Putamen (tissue), 1 donor: Measurements from ENCODE around the gene FAM120C.

Source experiments
- DNase-seq: peaks from one replicate; pipeline ENCODE4 v3.0.0-alpha.2; 2016; ENCODE audit warnings: low spot score

Gene FAM120C, protein sequence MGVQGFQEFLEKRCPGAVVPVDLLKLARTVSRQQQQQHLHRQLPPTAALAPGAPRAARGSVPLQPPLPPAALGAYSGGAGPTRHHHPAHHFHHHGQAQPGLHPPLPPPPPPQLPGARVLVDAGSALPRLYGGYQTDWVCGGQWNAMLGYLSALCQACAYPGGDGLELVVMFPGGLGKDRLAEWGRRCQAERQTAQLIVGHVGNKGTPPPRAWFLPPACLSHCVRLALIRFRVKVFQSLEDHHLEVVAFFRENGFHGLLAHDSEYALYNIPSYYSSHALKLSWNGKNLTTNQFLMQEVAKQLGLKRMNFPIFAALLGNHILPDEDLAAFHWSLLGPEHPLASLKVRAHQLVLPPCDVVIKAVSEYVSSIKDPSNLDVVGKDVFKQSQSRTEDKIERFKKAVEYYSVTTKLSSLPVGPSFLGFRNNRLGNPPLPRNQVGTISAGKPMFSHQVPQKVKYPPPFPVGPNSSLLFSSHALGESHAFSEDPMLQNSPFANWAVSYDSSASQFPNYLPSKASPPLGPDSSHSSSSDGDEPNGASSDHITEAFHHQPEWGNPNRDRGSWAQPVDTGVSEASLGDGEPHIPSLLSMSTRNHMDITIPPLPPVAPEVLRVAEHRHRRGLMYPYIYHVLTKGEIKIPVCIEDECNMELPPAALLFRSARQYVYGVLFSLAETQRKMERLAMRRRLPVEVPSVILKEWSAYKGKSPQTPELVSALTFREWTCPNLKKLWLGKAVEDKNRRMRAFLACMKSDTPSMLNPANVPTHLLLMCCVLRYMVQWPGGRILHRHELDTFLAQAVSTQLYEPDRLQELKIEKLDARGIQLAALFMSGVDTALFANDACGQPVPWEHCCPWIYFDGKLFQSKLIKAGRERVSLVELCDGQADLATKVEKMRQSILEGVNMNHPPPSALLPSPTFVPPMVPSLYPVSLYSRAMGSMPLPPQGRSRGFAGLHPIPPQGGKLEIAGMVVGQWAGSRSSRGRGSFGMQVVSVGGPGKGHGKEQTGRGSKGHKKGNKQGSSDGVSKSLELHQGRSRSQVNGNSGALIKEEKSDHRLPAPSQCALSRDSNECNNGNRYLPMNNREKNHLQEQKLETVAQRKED

DNA sequence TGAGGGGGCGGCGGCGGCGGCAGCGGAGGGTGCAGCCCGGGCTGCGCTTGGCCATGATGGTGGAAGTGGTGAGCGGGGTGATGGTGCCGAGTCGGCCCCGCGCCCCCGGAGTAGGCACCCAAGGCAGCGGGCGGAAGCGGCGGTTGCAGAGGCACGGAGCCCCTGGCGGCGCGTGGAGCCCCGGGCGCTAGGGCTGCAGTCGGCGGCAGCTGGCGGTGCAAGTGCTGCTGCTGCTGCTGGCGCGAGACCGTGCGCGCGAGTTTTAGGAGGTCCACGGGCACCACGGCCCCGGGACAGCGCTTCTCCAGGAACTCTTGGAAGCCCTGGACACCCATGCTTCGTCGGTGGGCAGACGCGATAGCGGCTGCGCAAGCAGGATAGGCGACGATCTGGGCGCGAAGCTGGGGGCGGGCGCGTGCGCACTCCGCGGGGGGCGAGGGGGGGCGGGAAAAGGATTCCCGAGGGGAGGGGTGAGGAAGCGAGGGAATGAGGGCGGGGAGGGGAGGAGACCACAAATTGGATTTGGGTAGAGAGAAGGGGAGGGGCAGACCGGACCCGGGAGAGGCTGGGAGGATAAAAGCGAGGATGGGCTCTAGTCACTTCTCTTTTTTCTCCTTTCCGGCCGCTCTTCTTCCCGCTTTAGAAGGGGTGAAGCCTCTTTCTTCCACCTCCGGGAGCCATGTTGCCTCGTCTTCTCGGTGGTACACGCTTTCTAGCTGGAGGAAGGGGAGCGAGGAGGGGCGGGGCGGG is at the start of gene FAM120C:
FAM120C (minus strand) TSS at position 391 of the 750 bp plus-strand sequence; CDS start at position 335, 56 bp downstream.
- DNase-seq: peak; percentile 78

DNA sequence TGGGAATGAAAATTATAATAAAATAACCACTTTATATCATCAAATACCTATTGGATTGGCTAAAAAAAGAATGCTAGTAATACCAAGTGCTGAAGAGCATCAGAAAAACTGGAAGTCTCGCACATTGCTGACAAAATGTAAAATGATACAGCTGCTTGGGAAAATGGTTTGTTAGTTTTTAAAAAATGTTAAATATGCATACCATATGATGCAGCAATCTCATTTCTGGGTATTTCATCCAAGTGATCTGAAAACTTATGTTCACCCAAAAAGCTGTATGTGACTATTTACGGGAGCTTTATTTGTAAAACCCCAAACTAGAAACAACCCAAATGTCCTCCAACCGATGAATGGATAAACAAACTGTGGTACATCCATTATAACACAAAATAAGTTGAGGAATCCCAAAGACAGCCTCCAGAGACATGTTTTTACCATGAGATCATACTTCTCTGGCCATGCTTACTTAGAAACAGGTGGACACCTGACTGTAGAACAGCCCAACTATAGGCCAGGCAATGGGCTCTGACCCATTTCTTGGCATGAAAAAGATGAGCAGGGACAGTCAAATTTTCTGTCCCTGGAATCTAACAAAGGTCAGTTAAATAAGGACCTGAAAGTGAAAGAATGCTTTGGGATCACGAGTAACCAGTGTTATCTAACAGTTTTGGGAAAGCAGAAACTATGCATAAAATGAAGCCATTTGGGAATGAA is 47.5 kb upstream of the FAM120C start:
- DNase-seq: no peak

DNA sequence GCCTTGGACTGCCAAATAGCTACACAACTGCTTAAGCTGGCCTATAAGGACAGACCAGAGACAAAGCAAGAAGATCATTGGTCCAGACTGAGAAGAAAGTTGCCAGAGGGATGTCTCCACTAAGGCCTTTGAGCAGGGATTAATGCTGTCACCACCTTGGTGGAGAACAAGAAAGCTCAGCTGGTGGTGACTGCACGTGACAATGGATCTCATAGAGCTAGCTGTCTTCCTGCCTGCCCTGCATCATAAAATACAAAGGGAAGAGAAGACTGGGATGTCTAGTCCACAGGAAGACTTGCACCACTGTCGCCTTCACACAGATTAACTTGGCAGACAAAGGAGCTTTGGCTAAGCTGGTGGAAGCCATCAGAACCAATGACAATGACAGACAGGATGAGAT is 40.5 kb upstream of the FAM120C start:
- DNase-seq: no peak

DNA sequence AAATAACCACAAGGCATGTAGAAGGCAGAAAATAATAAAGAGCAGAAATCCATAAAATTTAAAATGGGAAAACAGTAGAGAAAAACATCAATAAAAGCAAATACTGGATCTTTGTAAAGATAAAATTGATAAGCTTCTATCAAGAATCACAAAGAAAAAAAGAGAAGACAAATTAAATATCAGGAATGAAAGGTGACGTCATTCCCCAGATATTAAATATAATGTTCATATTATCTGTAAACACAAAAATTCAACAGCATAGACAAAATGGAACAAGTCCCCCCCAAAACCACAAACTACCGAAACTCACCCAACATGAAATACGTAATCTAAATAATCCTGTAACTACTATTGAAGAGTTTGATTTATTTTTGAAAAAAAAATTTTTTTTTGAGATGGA is 30.5 kb upstream of the FAM120C start:
- no peak for DNase-seq

DNA sequence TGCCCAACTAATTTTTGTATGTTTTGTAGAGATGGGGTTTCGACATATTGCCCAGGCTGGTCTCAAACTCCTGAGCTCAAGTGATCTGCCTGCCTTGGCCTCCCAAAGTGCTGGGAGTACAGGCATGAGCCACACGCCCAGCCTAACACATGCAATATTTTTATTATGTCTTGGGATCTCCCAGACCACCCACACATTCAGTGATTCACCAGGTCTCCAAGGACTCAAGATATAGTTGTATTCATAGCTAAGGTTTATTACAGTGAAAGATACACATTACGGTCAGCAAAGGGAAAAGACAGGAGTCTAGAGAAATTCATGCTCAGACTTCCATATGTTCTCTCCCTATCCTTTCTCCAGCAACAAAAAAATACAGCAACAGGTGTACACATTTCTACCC is 25.5 kb upstream of the FAM120C start:
- DNase-seq: no peak

DNA sequence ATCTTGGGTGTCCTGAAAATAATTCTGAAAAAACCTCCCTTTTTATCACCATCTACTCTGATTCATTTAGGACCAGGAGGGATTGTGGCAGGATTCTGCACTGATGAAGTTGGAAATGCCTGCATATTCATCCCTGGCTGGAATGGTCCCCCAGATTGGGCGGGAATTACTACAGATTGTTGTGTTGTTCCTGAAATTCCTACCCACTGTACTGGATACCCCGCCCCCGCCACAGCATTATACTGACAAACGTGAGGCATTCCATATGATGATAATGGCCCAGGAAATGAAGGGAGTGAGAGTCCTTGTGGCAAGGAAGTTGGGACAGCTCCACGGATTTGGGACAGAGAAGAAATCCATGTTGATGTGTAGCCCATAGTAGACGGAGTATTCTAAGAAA is 15.2 kb upstream of the FAM120C start:
- DNase-seq: no peak

DNA sequence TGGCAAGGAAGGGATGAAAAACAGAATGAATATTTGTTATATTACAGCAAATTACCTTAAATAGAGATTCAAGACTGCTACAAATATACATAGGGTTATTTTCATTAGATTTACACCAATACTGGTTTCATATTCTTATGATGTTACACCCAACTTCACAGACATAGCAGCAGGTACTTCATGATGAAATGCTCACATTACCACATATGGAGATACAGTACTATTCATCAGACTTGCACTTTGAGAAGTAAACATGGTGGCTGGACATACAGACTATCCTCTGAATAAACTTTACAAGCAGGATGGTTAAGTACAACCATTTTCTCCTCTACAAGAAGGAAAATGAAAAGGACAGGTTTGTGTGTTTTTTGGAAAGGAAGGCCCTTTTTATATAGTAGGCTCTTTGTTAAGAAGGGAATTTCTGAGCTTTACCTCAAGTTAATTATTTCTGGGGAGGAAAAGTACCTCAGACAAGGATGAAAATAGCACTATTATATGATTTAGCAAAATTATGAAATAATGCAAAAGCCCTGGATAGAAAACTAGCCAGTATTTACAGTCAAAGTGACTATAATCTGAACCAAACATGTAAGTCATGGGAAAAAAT is 12.0 kb upstream of the FAM120C start:
- DNase-seq: no peak

DNA sequence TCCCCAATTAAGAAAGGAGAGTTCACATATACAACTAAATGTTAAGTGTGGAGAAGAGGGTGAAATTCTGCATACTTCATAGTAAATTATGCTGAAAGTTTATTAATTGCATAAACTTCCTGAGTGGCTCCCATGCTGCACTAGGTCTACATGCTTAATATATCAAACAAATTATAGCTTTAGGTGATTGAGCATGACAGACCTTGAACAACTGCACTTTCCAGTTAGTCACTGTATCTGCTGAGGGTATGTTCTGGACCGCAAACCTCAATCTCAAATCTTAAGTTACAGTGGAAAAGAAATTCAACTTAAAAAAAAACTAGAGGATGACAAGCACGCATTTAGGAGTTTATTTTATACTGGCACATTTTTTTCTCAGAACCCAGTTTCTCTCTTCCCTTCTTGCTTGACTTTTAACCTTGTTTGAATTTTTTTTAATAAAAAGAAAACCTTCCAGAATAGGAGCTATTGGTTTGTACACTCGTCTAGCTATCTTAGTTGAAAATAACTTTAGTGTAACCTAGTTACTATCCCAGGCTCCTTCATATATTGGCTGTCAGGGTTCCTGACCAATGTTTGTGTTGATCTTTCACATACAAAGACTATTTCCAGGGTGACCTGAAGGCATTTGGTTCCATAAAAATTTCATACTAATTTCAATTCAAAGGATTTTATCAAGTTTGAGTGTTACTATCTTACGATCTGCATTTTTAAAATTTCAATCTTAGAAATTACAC is 10.2 kb upstream of the FAM120C start:
- no peak for DNase-seq

DNA sequence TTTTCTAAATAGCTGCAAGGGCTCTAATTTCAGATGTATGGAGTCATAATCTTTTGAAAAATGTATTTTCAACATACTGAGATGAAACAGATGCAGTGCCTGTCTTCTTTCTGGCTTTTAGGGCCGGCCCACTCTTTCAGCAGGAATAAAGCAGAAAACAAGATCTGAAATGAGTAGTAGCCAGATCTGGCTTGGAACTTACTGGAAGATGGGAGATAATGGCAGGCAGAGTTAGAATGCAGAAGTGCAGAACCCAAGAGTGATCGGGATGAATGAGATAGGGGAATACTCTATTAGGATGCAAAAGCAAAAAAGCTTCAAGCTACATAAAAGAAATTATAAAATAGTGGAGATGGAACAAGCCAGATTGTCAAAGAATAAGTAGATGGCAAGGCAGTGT is 1.4 kb upstream of the FAM120C start:
- no peak for DNase-seq

DNA sequence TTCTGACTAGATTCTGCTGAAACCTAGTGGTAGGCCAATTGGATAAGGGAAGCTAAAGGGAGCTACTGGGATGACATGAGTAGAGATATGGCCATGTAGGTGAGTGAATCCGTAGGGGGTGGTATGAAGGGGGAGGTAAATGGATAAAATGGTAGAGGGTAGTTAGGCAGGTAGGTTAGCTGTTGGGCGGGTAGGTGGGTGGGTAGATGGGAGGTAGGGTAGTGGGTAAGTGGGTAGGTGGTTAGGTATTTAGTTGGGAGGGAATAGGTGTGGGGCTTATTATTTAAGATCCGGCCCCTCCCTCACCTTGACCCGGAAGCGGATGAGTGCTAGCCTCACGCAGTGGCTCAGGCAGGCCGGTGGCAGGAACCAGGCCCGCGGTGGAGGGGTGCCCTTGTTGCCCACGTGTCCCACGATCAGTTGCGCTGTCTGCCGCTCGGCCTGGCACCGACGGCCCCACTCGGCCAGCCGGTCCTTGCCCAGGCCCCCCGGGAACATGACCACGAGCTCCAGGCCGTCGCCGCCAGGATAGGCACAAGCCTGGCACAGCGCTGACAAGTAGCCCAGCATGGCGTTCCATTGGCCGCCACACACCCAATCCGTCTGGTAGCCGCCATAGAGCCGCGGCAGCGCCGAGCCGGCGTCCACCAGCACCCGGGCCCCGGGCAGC is 725 bp downstream of the FAM120C start:
- DNase-seq: peak; percentile 59

DNA sequence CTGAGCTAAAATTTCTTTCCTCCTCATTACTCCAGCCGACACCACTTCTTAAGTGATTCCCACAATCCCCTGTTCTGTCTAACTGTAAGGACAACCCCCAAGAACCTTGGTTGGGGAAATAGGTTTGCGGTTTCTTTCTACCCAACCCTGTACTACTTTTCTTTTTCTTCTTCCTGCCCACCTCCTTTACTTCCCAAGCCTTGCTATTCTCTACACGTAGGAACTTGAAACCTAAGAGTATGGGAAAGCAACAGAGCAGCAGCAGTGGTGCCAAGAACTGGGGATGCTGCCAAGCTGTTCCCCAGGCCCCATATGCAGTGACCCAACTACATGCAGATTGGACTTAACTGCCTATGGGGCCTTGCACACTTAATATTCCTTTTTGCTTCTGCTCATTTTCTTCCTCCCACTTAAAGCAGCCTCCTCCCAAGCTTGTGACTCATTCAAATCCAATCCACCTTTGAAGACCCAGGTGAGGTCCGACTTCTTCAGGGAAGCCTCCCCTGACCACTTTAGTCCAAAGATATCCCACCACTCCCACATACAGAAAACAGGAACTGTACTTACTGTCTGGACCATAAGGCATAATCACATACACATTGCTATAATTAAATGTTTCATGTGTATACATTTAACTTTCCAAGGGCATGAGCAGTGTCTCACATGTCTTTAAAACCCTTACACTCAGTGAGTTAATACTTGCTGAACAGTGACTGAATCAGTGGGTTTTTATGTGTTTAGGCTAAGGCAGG is 1.7 kb downstream of the FAM120C start:
- DNase-seq: no peak

DNA sequence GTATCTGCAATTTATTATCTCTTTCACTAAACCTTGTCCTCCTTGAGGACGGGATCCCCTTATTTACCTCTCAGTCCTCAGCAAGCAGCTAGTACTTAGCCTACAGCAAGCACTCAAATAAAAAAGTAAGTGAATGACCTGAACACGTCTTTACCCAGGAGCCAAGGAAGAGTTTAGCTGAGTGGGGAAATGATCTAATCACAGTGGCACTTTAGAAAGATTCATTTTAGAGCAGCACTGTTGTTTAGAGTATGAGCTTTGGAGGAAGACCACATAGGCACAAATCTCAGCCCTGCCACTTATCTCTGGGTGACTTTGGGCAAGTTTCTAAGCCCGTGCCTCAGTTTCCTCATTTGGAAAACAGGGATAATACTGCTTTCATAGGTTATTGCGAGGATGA is 2.7 kb downstream of the FAM120C start:
- no peak for DNase-seq

DNA sequence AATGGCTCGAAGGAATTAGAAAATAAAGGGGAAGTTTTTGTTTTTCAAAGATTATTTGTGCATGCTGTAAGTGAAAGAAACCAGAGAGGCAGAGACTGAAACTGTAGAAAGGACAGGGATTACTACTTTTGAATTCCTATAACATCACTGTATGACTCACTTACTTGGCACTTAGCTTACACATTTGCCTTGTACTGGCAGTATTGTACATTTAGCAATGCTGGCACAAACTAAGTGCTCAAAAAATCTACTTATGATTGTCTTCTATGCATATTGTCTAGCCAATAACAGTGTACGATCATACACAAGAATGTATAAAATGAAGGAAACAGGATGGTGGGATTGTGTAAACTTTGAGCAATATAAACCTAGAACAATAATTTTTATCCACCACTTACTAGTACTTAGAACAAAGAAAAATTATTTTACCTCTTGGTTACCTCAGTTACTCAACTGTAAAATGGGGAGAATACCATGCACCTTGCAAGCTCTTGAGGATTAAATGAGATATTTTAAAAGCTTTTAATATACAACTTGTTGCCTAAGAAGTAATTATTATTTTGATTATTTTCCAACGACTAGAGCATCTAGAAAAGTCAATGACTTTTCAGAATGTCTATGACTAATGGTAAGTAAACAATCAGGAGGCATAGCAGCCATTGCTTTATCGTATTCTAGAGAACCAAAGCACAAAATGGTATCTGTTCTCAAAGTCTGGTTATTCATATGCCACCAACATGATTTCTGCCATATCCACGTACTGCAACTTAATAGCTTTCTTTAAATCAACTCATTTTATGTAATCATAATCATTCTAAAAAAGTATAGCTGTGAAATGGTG is 4.7 kb downstream of the FAM120C start:
- DNase-seq: no peak

DNA sequence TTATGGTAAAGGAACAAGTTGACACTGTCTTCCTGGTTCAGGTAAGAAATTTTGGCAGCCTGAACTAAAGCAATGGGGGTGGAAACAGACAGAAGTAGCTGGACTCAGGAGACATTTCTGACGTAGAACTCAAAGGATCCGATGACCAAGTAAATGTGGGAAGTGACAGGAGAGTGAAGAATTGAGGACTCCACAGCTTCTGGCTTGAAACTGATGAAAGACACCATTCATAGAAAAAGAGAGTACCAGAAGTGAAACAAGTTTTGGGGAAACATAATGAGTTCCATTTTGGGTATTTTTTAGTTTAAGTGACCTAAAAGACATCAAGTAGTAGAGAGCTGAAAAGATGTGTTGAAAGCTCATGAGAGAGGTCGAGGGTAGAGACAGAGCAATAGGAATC is 5.7 kb downstream of the FAM120C start:
- DNase-seq: no peak

DNA sequence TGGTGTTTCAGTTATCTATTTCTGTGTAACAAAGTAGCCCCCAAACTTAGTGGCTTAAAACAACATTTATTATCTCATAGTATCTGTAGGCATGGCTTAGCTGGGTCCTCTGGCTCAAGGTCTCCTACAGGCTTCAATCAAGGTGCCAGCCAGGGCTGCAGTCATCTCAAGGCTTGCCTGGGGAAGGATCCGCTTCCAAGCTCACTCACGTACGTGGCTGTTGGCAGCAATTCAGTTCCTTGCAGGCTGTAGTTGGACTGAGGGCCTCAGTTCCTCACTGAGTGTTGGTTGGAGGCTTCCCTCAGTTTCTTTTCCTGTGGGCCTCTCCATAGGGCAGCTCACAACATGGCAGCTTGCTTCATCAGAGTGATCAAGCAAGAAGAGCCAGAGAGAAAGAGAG is 9.3 kb downstream of the FAM120C start:
- no peak for DNase-seq

DNA sequence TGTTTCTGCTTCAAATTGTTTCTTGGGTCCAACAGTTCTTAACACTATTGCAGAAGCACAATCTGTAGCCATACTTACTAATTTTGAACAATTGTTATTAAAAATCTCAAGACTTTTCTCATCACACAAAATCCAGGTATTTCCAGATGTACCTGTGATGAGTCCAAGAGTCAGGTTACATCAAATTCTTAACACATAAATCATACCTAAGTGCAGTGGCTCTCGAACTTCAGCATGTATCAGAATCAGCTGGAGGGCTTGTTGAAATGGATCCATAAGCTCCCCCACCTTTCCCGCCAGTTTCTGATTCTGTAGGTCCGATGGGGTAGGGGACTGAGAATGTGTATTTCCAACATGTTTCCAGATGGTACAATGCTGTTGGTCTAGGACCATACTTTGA is 10.6 kb downstream of the FAM120C start:
- DNase-seq: no peak

DNA sequence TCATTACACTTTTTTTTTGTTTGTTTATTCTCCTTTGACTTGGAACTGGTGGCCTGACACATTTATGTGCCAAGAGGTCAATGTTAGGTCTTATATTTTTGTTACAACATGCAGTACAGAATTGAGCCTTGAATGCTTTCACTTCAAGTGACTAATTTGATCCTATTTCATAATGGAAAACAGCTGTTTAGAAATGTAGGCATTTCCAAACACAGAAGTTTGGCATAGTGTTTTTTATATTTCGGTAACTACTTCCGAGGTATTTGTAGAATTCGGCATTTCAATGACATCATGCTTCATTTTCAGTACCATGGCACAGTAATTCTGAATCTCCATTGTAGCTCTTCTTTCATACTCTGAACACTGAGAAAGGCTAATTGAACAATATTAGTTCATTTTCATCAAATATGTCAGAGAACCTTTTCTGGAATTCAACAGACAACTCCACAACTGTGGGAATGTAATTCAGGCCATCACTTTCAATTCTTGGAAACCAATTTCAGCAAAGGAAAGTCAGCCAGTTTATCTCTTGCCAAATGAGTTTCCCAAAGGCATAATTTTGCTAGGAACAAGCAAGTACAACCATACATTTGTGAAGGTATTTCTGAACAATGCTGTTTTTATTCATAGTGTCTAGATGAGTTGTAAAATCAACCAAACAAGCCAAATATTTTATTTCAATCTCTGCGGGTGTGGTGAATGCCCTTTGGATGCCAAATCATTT is 11.4 kb downstream of the FAM120C start:
- no peak for DNase-seq
